ENCODE measurements around the gene TGFBI.

The TGFBI gene

GRCh38 chr5:136005476-136005875, 23.3 kb upstream of the TGFBI start:
- Histone ChIP-seq H3K27me3 (replicated peaks) (no peaks in the 10 kb centered on the region), H3K36me3 (replicated peaks) (no peaks in the 10 kb centered on the region), H3K4me3 (ENCODE audit: low read depth, low read length) (no peak overlapping the region), H3K27ac (no peak overlapping the region)
- no peak for TF ChIP-seq CTCF (IDR thresholded peaks at IDR 0.05; ENCODE audit: low read depth, low read length, missing control alignments)
- in situ Hi-C loops (cut with HindIII; ENCODE audit: low pct_ligation_motif_present, low sequenced_read_pairs) = no loop called here
- DNase-seq = no peak

DNA sequence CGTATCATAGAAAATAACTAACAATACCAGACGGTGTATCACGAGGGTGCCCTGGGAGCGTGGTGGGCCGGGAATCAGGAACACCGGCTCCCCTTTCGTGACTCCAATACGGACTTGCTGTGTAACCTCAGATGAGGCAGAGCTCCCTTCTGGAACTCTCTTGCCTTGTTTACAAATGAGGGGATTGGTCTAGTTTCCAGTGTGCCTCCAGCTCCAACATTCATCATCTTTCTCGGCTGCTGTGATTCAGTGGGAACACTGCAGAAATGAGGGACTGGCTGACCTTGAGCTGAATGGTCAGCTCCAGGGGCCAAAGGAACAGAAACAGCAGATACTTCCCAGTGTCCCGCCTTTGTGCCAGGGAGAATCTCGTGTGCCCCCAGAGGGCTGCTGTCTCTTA, 22.6 kb upstream of the TGFBI start:
- H3K36me3 ChIP-seq (replicated peaks) = no peaks in the 10 kb centered on the region
- no peak for TF ChIP-seq CTCF (IDR thresholded peaks at IDR 0.05; ENCODE audit: low read depth, low read length, missing control alignments)
- DNase-seq = peak; percentile 30
- in situ Hi-C loops (cut with HindIII; ENCODE audit: low pct_ligation_motif_present, low sequenced_read_pairs) = no loop called here
- H3K4me3 ChIP-seq (ENCODE audit: low read depth, low read length) = no peak overlapping the region
- no peaks in the 10 kb centered on the region for H3K27me3 ChIP-seq (replicated peaks)
- peak overlapping the region; percentile 63 for H3K27ac ChIP-seq

GRCh38 chr5:136006761-136007251, 22.0 kb upstream of the TGFBI start:
- in situ Hi-C loops (cut with HindIII; ENCODE audit: low pct_ligation_motif_present, low sequenced_read_pairs) = no loop called here
- Histone ChIP-seq H3K4me3 (ENCODE audit: low read depth, low read length) (no peak overlapping the region), H3K27ac (peak overlapping the region; percentile 63), H3K36me3 (replicated peaks) (no peaks in the 10 kb centered on the region), H3K27me3 (replicated peaks) (no peaks in the 10 kb centered on the region)
- no peak for TF ChIP-seq CTCF (IDR thresholded peaks at IDR 0.05; ENCODE audit: low read depth, low read length, missing control alignments)
- peak; percentile 81 for DNase-seq

- no peak for DNase-seq
- peak overlapping the region; percentile 63 for H3K27ac ChIP-seq
- H3K27me3 ChIP-seq (replicated peaks) = no peaks in the 10 kb centered on the region
- no peak overlapping the region for H3K4me3 ChIP-seq (ENCODE audit: low read depth, low read length)
- TF ChIP-seq CTCF (IDR thresholded peaks at IDR 0.05; ENCODE audit: low read depth, low read length, missing control alignments) = no peak
- H3K36me3 ChIP-seq (replicated peaks) = no peaks in the 10 kb centered on the region
- in situ Hi-C loops (cut with HindIII; ENCODE audit: low pct_ligation_motif_present, low sequenced_read_pairs) = no loop called here
Observed at GRCh38 chr5:136007271-136007670, 21.5 kb upstream of the TGFBI start.

GRCh38 chr5:136011414-136012001, 17.3 kb upstream of the TGFBI start:
- Histone ChIP-seq H3K4me3 (ENCODE audit: low read depth, low read length) (no peak overlapping the region), H3K36me3 (replicated peaks) (no peaks in the 10 kb centered on the region), H3K27me3 (replicated peaks) (no peaks in the 10 kb centered on the region), H3K27ac (peak overlapping the region; percentile 61)
- in situ Hi-C loops (cut with HindIII; ENCODE audit: low pct_ligation_motif_present, low sequenced_read_pairs) = no loop called here
- TF ChIP-seq CTCF (IDR thresholded peaks at IDR 0.05; ENCODE audit: low read depth, low read length, missing control alignments) = no peak
- peak; percentile 62 for DNase-seq
